PC-3 (cell line): ENCODE data around the gene ETS1. TPM values are rescaled to one million over a fixed set of nuclear protein-coding genes. Genes with fewer than 3 reads are reported as not detected.
A peak's percentile ranks its signal among the peaks of the same experiment; 100 is the strongest.

Source experiments
- ATAC-seq: fragments of 200-7000 bp; cut with Tn5 transposase; 2 replicates; pipeline ENCODE4 v1.9.1; 2020; ENCODE audit warnings: mild to moderate bottlenecking, moderate library complexity
- BruUV-seq: library from RNA; stranded (reverse); fragments of 400-500 nt; replicated peaks from 2 replicates; lab custom pipeline; 2021; lab: Mats Ljungman, UMichigan
- CTCF ChIA-PET: fragments of 300-600 bp; sonication (Branson Sonifier 250); formaldehyde crosslinking; loops from one replicate; lab custom pipeline; 2022; ENCODE audit warnings: antibody characterized with exemption; lab: Charles Lee
- POLR2A ChIA-PET: fragments of 300-600 bp; sonication (Branson Sonifier 250); formaldehyde crosslinking; loops from one replicate; lab custom pipeline; 2022; ENCODE audit warnings: antibody characterized with exemption; ENCODE audit not compliant: unreplicated experiment; lab: Charles Lee
- DNase-seq: peaks from one replicate; pipeline ENCODE4 v3.0.0-alpha.2; 2015
- H2AFZ ChIP-seq: fragments of 300-600 bp; sonication (generic); 2 replicates; pipeline ENCODE4 v1.6.0; 2016; ENCODE audit warnings: antibody characterized with exemption, low read length
- H3F3A ChIP-seq: fragments of 300-600 bp; sonication (generic); one replicate; pipeline ENCODE4 v1.6.0; 2017; ENCODE audit warnings: antibody characterized with exemption, low read length, control low read depth, mild to moderate bottlenecking; ENCODE audit not compliant: unreplicated experiment
- H3K27ac ChIP-seq: fragments of 300-600 bp; sonication (generic); 2 replicates; pipeline ENCODE4 v1.5.1; 2016; ENCODE audit warnings: mild to moderate bottlenecking, low read length
- H3K27me3 ChIP-seq: fragments of 300-600 bp; sonication (generic); 2 replicates; pipeline ENCODE4 v1.6.1; 2016; ENCODE audit warnings: low read length, mixed read lengths
- H3K36me3 ChIP-seq: fragments of 300-600 bp; sonication (generic); 2 replicates; pipeline ENCODE4 v1.6.1; 2016; ENCODE audit warnings: low read depth, mixed run types, low read length, mixed read lengths
- H3K4me1 ChIP-seq: fragments of 300-600 bp; sonication (generic); 2 replicates; pipeline ENCODE4 v1.5.1; 2016; ENCODE audit warnings: low read length; ENCODE audit not compliant: insufficient read depth
- H3K4me2 ChIP-seq: fragments of 300-600 bp; sonication (generic); 2 replicates; pipeline ENCODE4 v1.6.0; 2016; ENCODE audit warnings: low read length
- H3K4me3 ChIP-seq: fragments of 300-600 bp; sonication (generic); 2 replicates; pipeline ENCODE4 v1.5.1; 2016; ENCODE audit warnings: mild to moderate bottlenecking, low read length, mixed read lengths
- H3K79me2 ChIP-seq: fragments of 300-600 bp; sonication (generic); 2 replicates; pipeline ENCODE4 v1.6.1; 2017; ENCODE audit warnings: low read length, mixed read lengths
- H3K9ac ChIP-seq: fragments of 300-600 bp; sonication (generic); 2 replicates; pipeline ENCODE4 v1.6.0; 2016; ENCODE audit warnings: mild to moderate bottlenecking, low read length
- H3K9me2 ChIP-seq: fragments of 300-600 bp; sonication (generic); replicated peaks from 2 replicates; pipeline ENCODE4 v1.6.1; 2016; ENCODE audit warnings: mixed run types, low read length, mixed read lengths
- H3K9me3 ChIP-seq: fragments of 300-600 bp; sonication (generic); 2 replicates; pipeline ENCODE4 v1.6.1; 2016; ENCODE audit warnings: low read length, mixed read lengths
- H4K20me1 ChIP-seq: fragments of 300-600 bp; sonication (generic); 2 replicates; pipeline ENCODE4 v1.6.1; 2016; ENCODE audit warnings: low read length, mixed read lengths
- CTCF ChIP-seq: fragments of 300-600 bp; sonication (generic); conservative IDR thresholded peaks from 2 replicates; pipeline ENCODE4 v1.5.1; 2017; ENCODE audit warnings: antibody characterized with exemption, low read depth, mild to moderate bottlenecking, low read length
- EZH2 ChIP-seq: fragments of 300-600 bp; sonication (generic); IDR thresholded peaks from one replicate; pipeline ENCODE4 v1.6.1; 2017; ENCODE audit warnings: antibody characterized with exemption, mild to moderate bottlenecking, low read length; ENCODE audit not compliant: unreplicated experiment
- EZH2phosphoT487 ChIP-seq: fragments of 300-600 bp; sonication (generic); IDR thresholded peaks from 2 replicates; pipeline ENCODE4 v1.6.1; 2018; ENCODE audit warnings: mild to moderate bottlenecking, antibody characterized with exemption, low read length, borderline replicate concordance
- intact Hi-C: fragments of 100-400 bp; cut with micrococcal nuclease; formaldehyde crosslinking; loops from 2 replicates; pipeline ENCODE4 v1.9.0; 2023
- total RNA-seq: library from RNA; depleted of rRNA; stranded (reverse); fragments of >200 nt; gene quantifications from 2 replicates; pipeline ENCODE4 v1.2.3, GENCODE V29; 2014

The ETS1 gene
- total RNA-seq, 1 experiment from 2014 or later = 52.0 TPM

GRCh38 chr11:128589998-128590397 lies 2.6 kb upstream of the ETS1 start:
- no peak overlapping the region for H3K4me2 ChIP-seq
- ATAC-seq = no peak
- H3K4me3 ChIP-seq = no peak overlapping the region
- no peak overlapping the region for H2AFZ ChIP-seq
- H3K9ac ChIP-seq = no peak overlapping the region
- ChIA-PET CTCF (no interaction called here), POLR2A (no interaction called here)
- no TSS peak for BruUV-seq
- H3K27ac ChIP-seq = no peak overlapping the region
- no peaks in the 10 kb centered on the region for H3K9me3 ChIP-seq
- no peaks in the 10 kb centered on the region for H4K20me1 ChIP-seq
- TF ChIP-seq CTCF (no peak), EZH2 (no peak), EZH2phosphoT487 (no peak)
- DNase-seq = no peak
- H3K9me2 ChIP-seq = no peaks in the 10 kb centered on the region
- no peaks in the 10 kb centered on the region for H3K36me3 ChIP-seq
- H3F3A ChIP-seq = no peaks in the 10 kb centered on the region
- intact Hi-C loops = no loop called here
- H3K4me1 ChIP-seq = no peaks in the 10 kb centered on the region
- no peaks in the 10 kb centered on the region for H3K27me3 ChIP-seq
- H3K79me2 ChIP-seq = no peaks in the 10 kb centered on the region

DNA sequence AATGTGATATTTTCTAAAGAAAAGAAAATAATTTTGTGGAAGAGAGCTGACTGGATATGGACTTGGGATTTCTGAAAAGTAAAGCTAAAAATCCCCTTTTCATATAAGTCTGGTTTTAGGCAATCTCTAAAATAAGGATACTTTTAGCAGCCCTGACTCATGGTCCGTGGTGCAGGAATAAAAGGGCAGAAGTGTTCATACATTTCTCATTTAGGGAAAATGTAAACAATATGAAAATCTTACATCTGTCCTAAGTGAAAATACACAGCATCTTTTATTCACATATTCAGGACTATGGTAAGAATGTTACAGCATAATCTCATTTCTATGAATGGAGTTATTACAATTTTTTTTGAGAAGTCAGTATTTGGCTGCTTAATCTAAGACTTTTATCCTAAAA lies 735 bp upstream of the ETS1 start:
- Histone ChIP-seq H3K9me2 (no peaks in the 10 kb centered on the region), H2AFZ (no peak overlapping the region), H4K20me1 (no peaks in the 10 kb centered on the region), H3K27me3 (no peaks in the 10 kb centered on the region), H3F3A (no peaks in the 10 kb centered on the region), H3K79me2 (no peaks in the 10 kb centered on the region), H3K36me3 (no peaks in the 10 kb centered on the region), H3K4me2 (no peak overlapping the region), H3K4me3 (no peak overlapping the region), H3K9ac (no peak overlapping the region), H3K27ac (no peak overlapping the region), H3K4me1 (peaks cover 6% of the 10 kb centered on the region), H3K9me3 (no peaks in the 10 kb centered on the region)
- POLR2A ChIA-PET = no interaction called here
- no peak for ATAC-seq
- no peak for DNase-seq
- BruUV-seq = no TSS peak
- CTCF ChIA-PET = interaction anchor here (0.6 kb wide), 1 partner anchor 454 kb away, joined by 4 read pairs; no protein-coding TSS in a partner anchor
- intact Hi-C loops = no loop called here
- no peak for TF ChIP-seq EZH2
- no peak for TF ChIP-seq EZH2phosphoT487
- TF ChIP-seq CTCF = no peak

- intact Hi-C loops = no loop called here
- Histone ChIP-seq H4K20me1 (no peaks in the 10 kb centered on the region), H3K4me1 (peaks cover 16% of the 10 kb centered on the region), H3K9ac (no peak overlapping the region), H3K27ac (no peak overlapping the region), H3K36me3 (no peaks in the 10 kb centered on the region), H3K4me2 (peak overlapping the region; percentile 78), H3K79me2 (no peaks in the 10 kb centered on the region), H3F3A (no peaks in the 10 kb centered on the region), H3K4me3 (no peak overlapping the region), H3K9me2 (no peaks in the 10 kb centered on the region), H3K27me3 (no peaks in the 10 kb centered on the region), H3K9me3 (no peaks in the 10 kb centered on the region), H2AFZ (no peak overlapping the region)
- BruUV-seq = no TSS peak
- ATAC-seq (no peak), DNase-seq (no peak)
- TF ChIP-seq EZH2phosphoT487 = no peak
- TF ChIP-seq CTCF = no peak
- TF ChIP-seq EZH2 = no peak
- POLR2A ChIA-PET = interaction anchor here (0.6 kb wide), 2 partner anchors 231 to 245 kb away, joined by 5 to 7 read pairs; no protein-coding TSS in a partner anchor
- CTCF ChIA-PET = no interaction called here
Measured at GRCh38 chr11:128586689-128587088, 669 bp downstream of the ETS1 start.
